ENCODE data around the gene KCTD16.

GRCh38 chr5:144429405-144429804 is 258.7 kb downstream of the KCTD16 start:
- TF ChIP-seq CTCF (conservative IDR thresholded peaks at IDR 0.05 in 1 of 2, IDR thresholded peaks at IDR 0.05 in 1 of 2; ENCODE audit: extremely low read depth in 1 of 2, insufficient read depth in 1 of 2, low read depth in 1 of 2, low read length in 2 of 2), result no peak
- no peak for TF ChIP-seq EZH2 (IDR thresholded peaks at IDR 0.05; ENCODE audit: borderline replicate concordance, low read length)
